GM21367 (cell line): ENCODE measurements around the gene CNST.
A peak's percentile ranks its signal among the peaks of the same experiment; 100 is the strongest.

Experiments
- ATAC-seq: cut with Tn5 transposase; IDR thresholded peaks from one replicate; pipeline ENCODE4 v1.9.1; 2021; ENCODE audit not compliant: unreplicated experiment

The CNST gene

GRCh38 chr1:246566128-246566812, at the start of gene CNST, which contains the start of gene TFB2M:
CNST (plus strand) TSS chr1:246566456; CDS start chr1:246591563, 25,107 bp downstream.
TFB2M (minus strand) TSS chr1:246566261; CDS start chr1:246566138, 123 bp downstream.
- peak; percentile 93 for ATAC-seq

DNA sequence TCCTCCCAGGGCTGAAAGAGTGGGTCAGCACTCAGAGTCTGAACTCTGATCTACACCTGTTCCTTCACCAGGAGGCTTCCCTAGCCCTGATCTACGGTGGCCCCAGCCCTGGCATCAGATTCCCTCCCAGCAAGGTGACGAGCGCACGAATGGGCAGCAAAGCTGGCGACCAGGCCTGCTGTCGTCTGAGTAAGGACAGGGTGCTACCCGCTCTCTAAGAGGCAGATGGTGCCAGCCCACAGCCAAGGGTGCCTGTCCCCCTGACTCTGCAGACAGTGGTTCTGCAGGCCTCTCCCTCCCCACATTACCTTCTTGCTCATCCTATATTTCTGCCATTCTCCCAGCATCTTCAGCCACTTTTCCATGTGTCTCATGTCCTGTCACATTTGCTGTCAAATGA, 48.9 kb upstream of the CNST start:
- ATAC-seq, result no peak

GRCh38 chr1:246518456-246519205, 47.6 kb upstream of the CNST start:
- ATAC-seq, result no peak

GRCh38 chr1:246519514-246519913, 46.7 kb upstream of the CNST start:
- ATAC-seq, result no peak

- ATAC-seq, result no peak
Measured at GRCh38 chr1:246526380-246526779, 39.9 kb upstream of the CNST start.

- ATAC-seq, result no peak
Measured at GRCh38 chr1:246526915-246527314, 39.3 kb upstream of the CNST start.

DNA sequence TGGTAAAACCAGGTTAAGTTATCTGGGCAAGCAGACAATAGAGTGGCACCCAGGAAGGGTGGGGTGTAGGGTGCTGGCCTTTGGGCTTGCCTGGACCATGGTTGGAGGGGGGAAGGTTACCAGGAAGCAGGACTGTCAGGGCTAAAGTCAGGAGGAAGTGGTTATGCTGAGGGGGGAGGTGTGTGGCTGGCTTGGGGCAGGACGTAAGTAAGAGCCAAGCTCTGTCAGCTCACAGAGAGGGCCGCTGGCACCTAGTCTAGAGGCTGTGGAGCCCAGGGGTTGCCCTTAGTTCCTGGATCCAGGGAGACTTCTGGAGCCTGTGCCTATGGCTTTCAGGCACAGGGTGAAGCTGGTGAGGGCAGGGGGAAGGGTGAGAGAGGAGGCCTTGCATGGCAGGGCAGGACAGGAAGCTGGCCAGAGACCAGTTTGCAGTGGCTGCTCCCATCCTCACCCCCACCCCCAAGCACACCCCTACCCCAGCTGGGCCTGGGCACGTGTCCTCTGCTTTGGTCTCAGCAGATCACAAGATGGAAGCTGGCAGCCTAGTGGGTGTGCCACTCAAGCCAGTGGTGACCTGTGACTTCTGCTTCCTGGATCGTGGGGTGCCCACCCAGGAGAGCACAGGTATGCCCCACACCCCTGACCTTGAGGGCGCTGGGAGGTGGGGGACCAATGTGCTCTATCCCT, 38.7 kb upstream of the CNST start:
- peak; percentile 62 for ATAC-seq

DNA sequence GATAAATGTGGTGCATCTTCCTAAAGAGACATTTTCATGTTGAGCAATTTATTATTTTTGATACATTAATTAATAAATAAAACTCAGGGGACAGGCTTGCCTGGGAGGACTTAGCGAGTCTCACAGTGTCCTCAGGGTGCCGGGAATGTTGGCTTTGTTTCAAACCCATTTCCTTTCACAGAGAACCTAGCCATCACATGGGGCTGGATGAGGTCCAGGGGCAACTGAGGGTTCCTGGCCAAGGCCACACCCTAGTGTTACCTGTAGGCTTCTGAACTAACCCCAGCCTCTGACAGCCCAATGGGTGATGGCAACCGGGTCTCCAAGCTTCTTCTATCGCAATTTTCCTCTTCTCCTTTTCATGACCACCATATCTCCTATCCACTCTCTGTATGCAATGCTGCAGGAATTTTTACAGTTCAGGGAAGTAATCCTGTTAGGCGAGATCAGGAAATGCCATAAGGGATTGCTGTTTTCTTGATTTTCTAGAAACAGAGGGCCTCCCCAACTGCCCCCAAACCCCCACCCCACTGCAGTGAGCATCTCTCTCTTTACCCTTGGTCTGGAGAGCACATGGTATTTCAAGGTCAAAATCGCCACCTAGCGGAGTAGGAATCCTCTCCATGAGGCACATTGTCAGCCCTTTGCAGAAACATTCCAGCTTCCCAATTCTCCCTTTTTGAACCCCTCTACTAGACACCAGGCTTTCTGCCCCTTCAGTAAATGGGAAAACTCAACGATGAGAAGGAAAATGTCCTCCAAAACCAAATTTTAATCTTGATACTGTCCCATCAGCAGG, 37.1 kb upstream of the CNST start:
- no peak for ATAC-seq

DNA sequence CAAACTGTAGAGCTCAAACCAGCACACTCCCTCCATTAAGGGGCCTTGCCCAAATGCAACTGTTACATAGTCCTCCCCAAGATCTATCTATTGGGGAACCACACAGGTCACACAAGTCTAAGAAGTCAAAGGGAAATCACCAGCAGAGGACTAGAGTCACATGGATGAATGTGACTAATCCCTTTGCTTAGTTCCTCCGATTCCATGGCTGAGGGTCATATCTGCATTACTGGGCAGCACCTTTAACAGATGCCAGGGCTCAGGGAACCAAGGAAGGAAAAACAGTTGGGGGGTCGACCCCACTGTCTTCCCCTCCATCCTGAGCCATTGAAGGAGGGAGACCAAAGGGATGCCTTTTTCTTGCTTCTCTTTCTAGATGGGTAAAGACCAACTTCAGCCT, 35.8 kb upstream of the CNST start:
- ATAC-seq, result no peak

- no peak for ATAC-seq
Measured at GRCh38 chr1:246532519-246532918, 33.7 kb upstream of the CNST start.

DNA sequence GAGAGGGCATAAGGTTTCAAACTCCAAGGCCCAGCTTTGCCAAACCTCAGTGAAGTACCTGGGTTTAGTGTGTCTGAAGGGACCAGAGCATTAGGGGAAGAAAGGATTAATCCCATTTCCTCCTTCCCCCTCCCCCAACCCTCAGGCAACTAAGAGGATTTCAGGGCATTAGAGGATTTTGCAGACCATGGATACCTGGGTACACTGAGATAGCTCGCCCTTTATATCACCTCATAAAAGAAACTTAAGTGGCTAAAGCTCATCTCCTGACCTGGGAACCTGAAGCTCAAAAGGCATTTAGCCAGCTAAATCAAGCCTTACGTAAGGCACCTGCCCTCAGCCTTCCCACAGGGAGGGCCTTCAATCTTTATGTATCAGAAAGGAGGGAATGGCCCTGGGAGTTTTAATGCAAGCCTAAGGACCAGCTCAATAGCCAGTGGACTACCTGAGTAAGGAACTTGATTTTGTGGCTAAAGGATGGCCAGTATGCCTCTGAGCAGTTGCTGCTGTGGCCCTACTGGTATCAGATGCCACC, 32.8 kb upstream of the CNST start:
- ATAC-seq, result no peak

GRCh38 chr1:246534114-246534513, 32.1 kb upstream of the CNST start:
- ATAC-seq, result no peak

GRCh38 chr1:246537441-246537840, 28.8 kb upstream of the CNST start:
- ATAC-seq, result no peak

- no peak for ATAC-seq
Measured at GRCh38 chr1:246537887-246538286, 28.4 kb upstream of the CNST start.

GRCh38 chr1:246540738-246541491, 25.3 kb upstream of the CNST start:
- ATAC-seq, result no peak

- no peak for ATAC-seq
Measured at GRCh38 chr1:246544001-246544400, 22.3 kb upstream of the CNST start.

DNA sequence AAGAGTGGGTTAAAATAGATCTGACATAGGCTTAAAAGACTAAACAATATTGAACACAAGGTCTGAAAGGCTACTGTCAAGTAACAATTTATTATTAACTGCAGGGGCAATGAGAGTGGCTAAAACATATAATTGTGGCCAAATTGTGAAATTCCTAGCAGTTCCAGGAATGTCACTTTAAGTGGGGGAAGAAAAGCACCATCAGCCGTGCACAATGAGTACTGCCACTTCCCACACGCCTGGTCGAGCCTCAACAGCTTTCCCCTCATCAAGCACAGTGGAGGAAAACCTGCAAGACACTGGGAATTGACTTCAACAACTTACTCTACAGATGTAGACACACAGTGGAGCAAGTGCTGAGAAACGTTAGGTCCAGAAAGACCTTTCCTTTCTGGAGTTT, 16.6 kb upstream of the CNST start:
- no peak for ATAC-seq

- ATAC-seq, result no peak
Measured at GRCh38 chr1:246550402-246550801, 15.9 kb upstream of the CNST start.

- no peak for ATAC-seq
Measured at GRCh38 chr1:246552110-246552509, 14.1 kb upstream of the CNST start.

DNA sequence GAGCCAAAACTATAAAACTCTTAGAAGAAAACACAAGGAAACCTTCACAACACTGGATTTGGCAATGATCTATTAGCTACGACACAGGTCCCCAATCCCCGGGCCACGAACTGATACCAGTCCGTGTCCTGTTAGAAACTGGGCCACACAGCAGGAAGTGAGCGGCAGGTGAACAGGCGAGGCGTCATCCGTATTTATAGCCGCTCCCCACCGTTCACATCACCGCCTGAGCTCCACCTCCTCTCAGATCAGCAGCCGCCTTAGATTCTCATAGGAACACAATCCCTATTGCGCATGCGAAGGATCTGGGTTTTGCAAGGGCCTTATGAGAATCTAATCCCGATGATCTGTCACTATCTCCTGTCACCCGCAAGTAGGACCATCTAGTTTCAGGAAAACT, 12.1 kb upstream of the CNST start:
- ATAC-seq, result no peak
